K562 (cell line): ENCODE data around the gene CDK14. TPM values are rescaled to one million over a fixed set of nuclear protein-coding genes. Genes with fewer than 3 reads are reported as not detected.

Source experiments
- ATAC-seq: fragments of 200-7000 bp; cut with Tn5 transposase; 3 replicates; pipeline ENCODE4 v1.9.1; 2020; ENCODE audit warnings: moderate library complexity
- BruUV-seq: library from RNA; stranded (reverse); fragments of 400-500 nt; replicated peaks from 2 replicates; lab custom pipeline; 2021; lab: Mats Ljungman, UMichigan
- CTCF ChIA-PET: fragments of 300-600 bp; formaldehyde crosslinking; extraction: SDS; loops from one replicate; lab custom pipeline; 2021; ENCODE audit warnings: low intra/inter-chr PET ratio; lab: Yijun Ruan, JAX
- POLR2A ChIA-PET: fragments of 300-600, 350-650 bp; sonication (Branson Sonifier 250); formaldehyde crosslinking; extraction: SDS; loops from one replicate; lab custom pipeline; 2021; ENCODE audit warnings: antibody characterized with exemption, inconsistent platforms; lab: Yijun Ruan, JAX
- DNase-seq, 4 experiments: peaks; one replicate each; pipeline versions ENCODE4 v3.0.0 to v3.0.0-alpha.2; 2011 to 2018; ENCODE audit warnings: low spot score in 3 of 4, mixed read lengths in 3 of 4; ENCODE audit errors: extremely low read depth in 1 of 4
- FAIRE-seq: peaks from 2 replicates; lab custom pipeline; 2011; peaks lifted over from hg19 to GRCh38; lab: Jason Lieb, UNC
- H2AFZ ChIP-seq: 2 replicates; pipeline ENCODE4 v1.6.0; 2011; ENCODE audit warnings: low read depth, low read length, control low read depth, inconsistent platforms
- H3K27ac ChIP-seq: fragments of 200-600 bp; 3 replicates; pipeline ENCODE4 v1.8.0; 2011; ENCODE audit warnings: low read depth, mild to moderate bottlenecking, control low read depth, inconsistent platforms, low read length, moderate library complexity, mixed read lengths; ENCODE audit errors: extremely low read depth
- H3K27me3 ChIP-seq, 2 experiments: fragments of 300-600 bp in 1 of 2; 2 replicates in 1 of 2; 3 replicates in 1 of 2; pipeline versions ENCODE4 v1.6.0 to v1.8.0; 2011; ENCODE audit warnings: inconsistent platforms in 2 of 2, low read length in 2 of 2, mild to moderate bottlenecking in 1 of 2, mixed read lengths in 1 of 2, moderate library complexity in 1 of 2; ENCODE audit not compliant: control insufficient read depth in 2 of 2, insufficient read depth in 2 of 2
- H3K36me3 ChIP-seq: fragments of 300-600 bp; 3 replicates; pipeline ENCODE4 v1.8.0; 2011; ENCODE audit warnings: mild to moderate bottlenecking, low read length, inconsistent platforms; ENCODE audit not compliant: control insufficient read depth, insufficient read depth
- H3K4me1 ChIP-seq, 2 experiments: fragments of 200-600 bp in 1 of 2; replicated peaks in 1 of 2; 2 replicates in 1 of 2; 3 replicates in 1 of 2; pipeline versions ENCODE4 v1.5.1 to v1.8.0; 2011; ENCODE audit warnings: inconsistent platforms in 2 of 2, low read length in 2 of 2, mild to moderate bottlenecking in 1 of 2, mixed read lengths in 1 of 2, moderate library complexity in 1 of 2; ENCODE audit not compliant: control insufficient read depth in 2 of 2, insufficient read depth in 2 of 2
- H3K4me2 ChIP-seq: 2 replicates; pipeline ENCODE4 v1.6.1; 2011; ENCODE audit warnings: low read length, control low read depth, inconsistent platforms, mixed read lengths; ENCODE audit not compliant: insufficient read depth
- H3K4me3 ChIP-seq: fragments of 200-600 bp; sonication (generic), shearing (Covaris generic); 2 replicates; pipeline ENCODE4 v1.5.1; 2016; ENCODE audit warnings: control low read depth, inconsistent platforms
- H3K79me2 ChIP-seq: fragments of 200-600 bp; 3 replicates; pipeline ENCODE4 v1.8.0; 2011; ENCODE audit warnings: low read length, inconsistent platforms; ENCODE audit not compliant: control insufficient read depth, insufficient read depth
- H3K9ac ChIP-seq, 2 experiments: 2 replicates each; pipeline versions ENCODE4 v1.6.0 to v1.6.1; 2011; ENCODE audit warnings: low read depth in 2 of 2, low read length in 2 of 2, control low read depth in 1 of 2, inconsistent platforms in 1 of 2, mild to moderate bottlenecking in 1 of 2, mixed read lengths in 1 of 2; ENCODE audit not compliant: insufficient read depth in 1 of 2
- H3K9me1 ChIP-seq: one replicate; pipeline ENCODE4 v1.6.0; 2011; ENCODE audit warnings: inconsistent platforms, mild to moderate bottlenecking, low read length, moderate library complexity; ENCODE audit not compliant: control insufficient read depth, insufficient read depth
- H3K9me3 ChIP-seq: replicated peaks from 2 replicates; pipeline ENCODE4 v1.5.1; 2011; ENCODE audit warnings: low read depth, low read length, inconsistent platforms; ENCODE audit not compliant: control insufficient read depth, insufficient read depth
- H4K20me1 ChIP-seq: replicated peaks from 2 replicates; pipeline ENCODE4 v1.6.1; 2011; ENCODE audit warnings: low read length, inconsistent platforms, mixed read lengths; ENCODE audit not compliant: control insufficient read depth, insufficient read depth
- CBFA2T2 ChIP-seq: fragments of 450-650 bp; conservative IDR thresholded peaks from 2 replicates; pipeline ENCODE4 v1.6.1; 2017; ENCODE audit warnings: mild to moderate bottlenecking
- DIDO1 ChIP-seq: fragments of 450-650 bp; IDR thresholded peaks from 2 replicates; pipeline ENCODE4 v1.6.1; 2016; ENCODE audit warnings: low read depth, missing biosample characterization, missing genetic modification characterization
- DPF2 ChIP-seq: fragments of 450-650 bp; IDR thresholded peaks from 2 replicates; pipeline ENCODE4 v1.6.1; 2016
- GATAD2A ChIP-seq: fragments of 450-650 bp; IDR thresholded peaks from 2 replicates; pipeline ENCODE4 v1.6.1; 2017
- MYBL2 ChIP-seq, 2 experiments: fragments of 450-650 bp in 1 of 2; sonication (generic) in 1 of 2; formaldehyde crosslinking in 1 of 2; IDR thresholded peaks; 2 replicates each; pipeline versions ENCODE4 v1.6.1 to v1.8.1; 2017 to 2022; ENCODE audit warnings: borderline replicate concordance in 1 of 2, inconsistent platforms in 1 of 2, low read depth in 1 of 2, mild to moderate bottlenecking in 1 of 2, missing genetic modification reagents in 1 of 2, moderate library complexity in 1 of 2
- POLR2H ChIP-seq: IDR thresholded peaks from 2 replicates; pipeline ENCODE4 v1.6.1; 2016; ENCODE audit warnings: missing genetic modification characterization, low read depth, mild to moderate bottlenecking, control low read depth, missing compliant biosample characterization, moderate library complexity
- RFX7 ChIP-seq: fragments of 250-450 bp; sonication (Bioruptor Pico); IDR thresholded peaks from 2 replicates; pipeline ENCODE4 v1.5.1; 2021; ENCODE audit warnings: mild to moderate bottlenecking
- ZFP30 ChIP-seq: fragments of 250-450 bp; sonication (Bioruptor Pico); IDR thresholded peaks from 2 replicates; pipeline ENCODE4 v1.8.0; 2022; ENCODE audit warnings: moderate library complexity, mild to moderate bottlenecking, inconsistent platforms, borderline replicate concordance
- ZNF146 ChIP-seq: IDR thresholded peaks from one replicate; pipeline ENCODE4 v1.6.1; 2018; ENCODE audit warnings: missing compliant biosample characterization; ENCODE audit not compliant: unreplicated experiment
- ZNF41 ChIP-seq: fragments of 250-450 bp; sonication (Bioruptor Pico); conservative IDR thresholded peaks from 2 replicates; pipeline ENCODE4 v1.4.0; 2020; ENCODE audit warnings: mild to moderate bottlenecking
- ZNF75A ChIP-seq: fragments of 450-650 bp; formaldehyde crosslinking; IDR thresholded peaks from 2 replicates; pipeline ENCODE4 v1.4.0; 2020; ENCODE audit warnings: mild to moderate bottlenecking
- ZZZ3 ChIP-seq: fragments of 450-650 bp; IDR thresholded peaks from 2 replicates; pipeline ENCODE4 v1.6.1; 2016; ENCODE audit warnings: antibody characterized with exemption, mild to moderate bottlenecking, moderate library complexity
- WGBS: fragments of 100-300 bp; shearing (Covaris generic); methylation state at CpG from one replicate; pipeline ENCODE4 v1.1.6; 2016; ENCODE audit warnings: low coverage, mixed read lengths; ENCODE audit not compliant: insufficient coverage; ENCODE audit errors: missing lambda C conversion rate; 5-methylcytosine and 5-hydroxymethylcytosine counted together
- in situ Hi-C: fragments of 300-500 bp; cut with MboI; formaldehyde crosslinking; loops from 4 replicates; pipeline ENCODE4 v1.15.0; 2018; ENCODE audit warnings: inconsistent platforms, mixed read lengths
- intact Hi-C: fragments of 100-400 bp; cut with micrococcal nuclease; formaldehyde crosslinking; loops from 2 replicates; pipeline ENCODE4 v1.14.2; 2022
- polyA plus RNA-seq, 8 experiments: library from polyadenylated mRNA; depleted of rRNA in 4 of 8; stranded (reverse) in 5 of 8; unstranded in 3 of 8; fragments of >200 nt; fragmentation: Nextera tagmentation in 2 of 8; fragmentation: Illumina TruSeq in 1 of 8; extraction: Ambion mirVana in 2 of 8; extraction: Trizol in 1 of 8; gene quantifications; 2 replicates each; pipeline versions ENCODE4 v1.2.1 to v1.2.3, GENCODE V29; 2011 to 2014; ENCODE audit warnings: inconsistent platforms in 1 of 8, missing spikeins in 1 of 8
- total RNA-seq, 7 experiments: library from RNA; depleted of rRNA in 6 of 7; stranded (reverse); fragments of >200 nt in 6 of 7; fragmentation: Illumina TruSeq in 2 of 7; extraction: Trizol in 2 of 7; gene quantifications; 2 replicates each; pipeline versions ENCODE4 v1.2.1 to v1.2.3, GENCODE V29; 2011 to 2021; ENCODE audit warnings: low replicate concordance in 1 of 7

Gene CDK14
- total and polyA plus RNA-seq, 9 of the 15 experiments (the other 6 are each of a cell fraction or from before 2014, with no cell fraction given) = 0.03 to 0.91 (median 0.16) TPM

- no peak for TF ChIP-seq RFX7 (CRISPR knock-in tag)
- TF ChIP-seq POLR2H (tag) = no peak
- TF ChIP-seq ZNF146 = no peak
- no peak for TF ChIP-seq DPF2
- TF ChIP-seq CBFA2T2 = no peak
- TF ChIP-seq ZNF41 (CRISPR knock-in tag) = no peak
Measured at GRCh38 chr7:90736316-90736715, 140.2 kb downstream of the CDK14 start (continued).

- no peak for TF ChIP-seq ZFP30 (CRISPR knock-in tag)
- no peak for TF ChIP-seq MYBL2 (IDR thresholded peaks at IDR 0.05; ENCODE audit: low read depth)
- TF ChIP-seq MYBL2 (CRISPR knock-in tag; IDR thresholded peaks at IDR 0.05; ENCODE audit: borderline replicate concordance) = no peak
- TF ChIP-seq DIDO1 (tag) = no peak
- TF ChIP-seq ZNF75A = no peak
- no peak for TF ChIP-seq GATAD2A
- TF ChIP-seq ZZZ3 = no peak
- ATAC-seq = no peak
- WGBS = 0% methylated on average over 4 of the region's 4 CpGs
- no peak overlapping the region for H3K4me3 ChIP-seq
- no peak for FAIRE-seq
- no peak overlapping the region for H3K4me2 ChIP-seq
- no peak for DNase-seq
- H2AFZ ChIP-seq = no peak overlapping the region
- CTCF ChIA-PET = no interaction called here
- no TSS peak for BruUV-seq
- H3K27me3 ChIP-seq = no peaks in the 10 kb centered on the region
- H3K79me2 ChIP-seq = no peaks in the 10 kb centered on the region
- no peaks in the 10 kb centered on the region for H4K20me1 ChIP-seq
- POLR2A ChIA-PET = no interaction called here
- no peak overlapping the region for H3K27ac ChIP-seq
- intact Hi-C loops = no loop called here
- no peaks in the 10 kb centered on the region for H3K9me1 ChIP-seq
- no peaks in the 10 kb centered on the region for H3K4me1 ChIP-seq
- no peaks in the 10 kb centered on the region for H3K9me3 ChIP-seq
- H3K36me3 ChIP-seq = no peaks in the 10 kb centered on the region
- H3K9ac ChIP-seq = no peak overlapping the region
- in situ Hi-C loops = no loop called here
Measured at GRCh38 chr7:90736968-90737939, 141.1 kb downstream of the CDK14 start.
